Subcutaneous abdominal adipose tissue (tissue), 5 donors: ENCODE measurements around the gene LPP.

Experiments
- H3K27ac ChIP-seq: one replicate; pipeline ENCODE4 v1.7.0; 2013; ENCODE audit warnings: low read depth, mild to moderate bottlenecking, inconsistent platforms, low read length, moderate library complexity
- H3K27me3 ChIP-seq, 5 donors: one replicate each; pipeline ENCODE4 v1.7.0; 2013; ENCODE audit warnings: low read length in 5 of 5, inconsistent platforms in 1 of 5; ENCODE audit not compliant: control insufficient read depth in 5 of 5, insufficient read depth in 4 of 5
- H3K36me3 ChIP-seq, 5 donors: one replicate each; pipeline ENCODE4 v1.7.0; 2013; ENCODE audit warnings: low read length in 5 of 5; ENCODE audit not compliant: control insufficient read depth in 5 of 5, insufficient read depth in 5 of 5
- H3K4me1 ChIP-seq, 5 donors: one replicate each; pipeline ENCODE4 v1.7.0; 2013; ENCODE audit warnings: low read length in 5 of 5, mild to moderate bottlenecking in 3 of 5, moderate library complexity in 1 of 5; ENCODE audit not compliant: control insufficient read depth in 5 of 5, insufficient read depth in 5 of 5
- H3K4me3 ChIP-seq, 5 donors: one replicate each; pipeline ENCODE4 v1.7.0; 2013; ENCODE audit warnings: low read length in 5 of 5, low read depth in 1 of 5
- H3K9ac ChIP-seq, 5 donors: one replicate each; pipeline ENCODE4 v1.7.0; 2013; ENCODE audit warnings: low read length in 5 of 5, mild to moderate bottlenecking in 4 of 5, moderate library complexity in 3 of 5
- H3K9me3 ChIP-seq, 5 donors: one replicate each; pipeline ENCODE4 v1.7.0; 2013; ENCODE audit warnings: low read length in 5 of 5; ENCODE audit not compliant: control insufficient read depth in 5 of 5
- donor health status: healthy.
- donor health status: healthy.
- donor health status: healthy.
- donor health status: healthy.
- donor health status: healthy.

The LPP gene

DNA sequence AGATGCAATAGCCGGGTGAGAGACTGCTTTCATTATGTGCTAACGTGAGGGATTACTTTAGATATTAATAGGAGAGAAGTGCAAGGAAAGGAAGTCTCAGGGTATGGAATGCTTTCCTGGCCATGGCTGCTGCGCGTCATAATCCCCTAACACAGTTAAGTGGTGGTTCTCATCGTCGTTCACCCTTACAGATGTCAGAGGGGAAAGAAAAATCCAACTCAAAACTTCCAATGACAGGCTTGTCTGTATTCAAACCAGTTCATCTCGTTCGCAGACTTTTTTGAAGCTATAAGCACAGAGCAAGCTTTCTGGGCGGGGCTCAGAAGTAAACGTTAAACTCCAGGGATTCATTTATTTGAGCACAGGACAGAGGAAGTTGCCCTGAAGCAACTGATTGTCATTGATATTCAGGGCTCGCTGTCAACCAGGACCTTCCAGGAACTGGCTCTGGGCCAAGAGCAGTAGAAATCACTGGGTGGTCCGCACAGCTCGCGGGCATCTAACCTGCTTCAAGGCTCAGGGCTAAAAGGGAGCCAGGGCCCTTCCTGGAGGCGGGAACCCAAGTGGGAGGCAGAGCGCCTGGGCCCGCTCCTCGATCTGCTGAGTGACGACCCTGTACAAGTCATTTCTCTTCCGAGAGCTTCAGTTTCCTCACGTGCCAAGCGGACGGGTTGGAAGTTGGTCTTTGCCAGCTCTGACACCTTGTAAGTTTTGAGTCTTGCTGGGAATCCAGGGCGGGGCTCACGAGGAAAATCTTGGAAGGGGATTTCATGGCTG is 1.1 kb upstream of the LPP start:
- Histone ChIP-seq H3K4me1 (peaks cover 0 to 38% (median 31%) of the 10 kb centered on the region in 5 donors), H3K36me3 (no peaks in the 10 kb centered on the region), H3K9me3 (no peaks in the 10 kb centered on the region), H3K27me3 (no peaks in the 10 kb centered on the region), H3K27ac (peak overlapping the region; percentile 92), H3K9ac (peak overlapping the region; percentile 74 to 87 (median 83)), H3K4me3 (peak overlapping the region; percentile 79 to 90 (median 80))

- H3K9ac ChIP-seq: peak overlapping the region; percentile 74 to 87 (median 83)
- H3K27me3 ChIP-seq: no peaks in the 10 kb centered on the region
- H3K4me3 ChIP-seq: peak overlapping the region; percentile 79 to 90 (median 80)
- no peaks in the 10 kb centered on the region for H3K9me3 ChIP-seq
- H3K36me3 ChIP-seq: no peaks in the 10 kb centered on the region
- peaks cover 0 to 41% (median 34%) of the 10 kb centered on the region in 5 donors for H3K4me1 ChIP-seq
- peak overlapping the region; percentile 92 for H3K27ac ChIP-seq
Measured at GRCh38 chr3:188153437-188154013, 432 bp upstream of the LPP start.

- Histone ChIP-seq H3K27ac (peak overlapping the region; percentile 92), H3K9ac (peak overlapping the region; percentile 49 to 90 (median 86)), H3K4me1 (peaks cover 0 to 51% (median 39%) of the 10 kb centered on the region in 5 donors), H3K9me3 (no peaks in the 10 kb centered on the region), H3K27me3 (no peaks in the 10 kb centered on the region), H3K36me3 (no peaks in the 10 kb centered on the region), H3K4me3 (peak overlapping the region; percentile 72 to 88 (median 79))
Measured at GRCh38 chr3:188154809-188155574, 1.0 kb downstream of the LPP start.

DNA sequence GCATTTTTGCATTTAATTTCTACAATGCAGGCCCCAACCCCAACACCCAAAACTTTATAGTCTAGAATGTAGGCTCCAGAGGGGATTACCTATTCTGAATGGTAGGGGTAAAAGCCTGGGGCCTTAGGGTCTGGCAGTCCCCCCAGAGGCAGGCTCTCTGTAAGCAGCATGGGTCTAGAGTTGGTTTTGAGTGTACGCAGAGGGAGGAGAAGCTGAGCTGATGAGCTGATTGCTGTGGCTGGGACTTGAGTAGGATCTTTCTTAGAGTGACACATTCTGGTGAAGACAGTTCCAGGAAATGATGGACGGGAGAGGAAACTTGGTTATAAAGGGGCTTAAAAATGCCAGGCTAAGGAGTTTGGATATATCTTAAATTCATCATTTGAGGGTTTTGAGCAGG is 2.1 kb downstream of the LPP start:
- Histone ChIP-seq H3K27ac (peak overlapping the region; percentile 20), H3K4me3 (no peak overlapping the region), H3K4me1 (peaks cover 0 to 51% (median 39%) of the 10 kb centered on the region in 5 donors), H3K9ac (no peak overlapping the region), H3K27me3 (no peaks in the 10 kb centered on the region), H3K36me3 (no peaks in the 10 kb centered on the region), H3K9me3 (no peaks in the 10 kb centered on the region)

DNA sequence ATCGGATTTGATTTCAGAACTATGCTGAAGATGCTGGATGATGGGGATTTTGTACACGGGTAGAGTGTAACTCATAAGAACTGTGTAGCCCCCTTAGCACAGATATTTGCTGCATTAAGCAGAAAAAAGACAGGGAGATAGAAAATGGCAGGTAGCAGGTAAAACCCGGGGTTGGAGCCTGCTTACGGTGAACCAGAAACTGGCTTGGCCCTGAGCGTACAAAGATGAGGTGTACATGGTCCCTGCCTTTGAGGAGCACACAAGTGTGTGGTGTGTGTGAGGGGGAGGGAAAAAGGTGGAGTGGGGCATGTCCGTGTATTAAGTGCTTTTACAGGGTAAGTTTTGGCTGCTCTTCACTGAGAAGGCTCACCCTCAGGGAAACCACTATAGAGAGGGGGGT is 3.5 kb downstream of the LPP start:
- no peak overlapping the region for H3K27ac ChIP-seq
- H3K4me1 ChIP-seq: peaks cover 0 to 50% (median 38%) of the 10 kb centered on the region in 5 donors
- H3K4me3 ChIP-seq: no peak overlapping the region
- no peaks in the 10 kb centered on the region for H3K9me3 ChIP-seq
- H3K9ac ChIP-seq: no peak overlapping the region
- H3K36me3 ChIP-seq: peaks cover 0 to 6% (median 0%) of the 10 kb centered on the region in 5 donors
- no peaks in the 10 kb centered on the region for H3K27me3 ChIP-seq

GRCh38 chr3:188157971-188158370 is 4.0 kb downstream of the LPP start:
- H3K27me3 ChIP-seq: no peaks in the 10 kb centered on the region
- no peak overlapping the region for H3K4me3 ChIP-seq
- H3K4me1 ChIP-seq: peaks cover 0 to 47% (median 32%) of the 10 kb centered on the region in 5 donors

DNA sequence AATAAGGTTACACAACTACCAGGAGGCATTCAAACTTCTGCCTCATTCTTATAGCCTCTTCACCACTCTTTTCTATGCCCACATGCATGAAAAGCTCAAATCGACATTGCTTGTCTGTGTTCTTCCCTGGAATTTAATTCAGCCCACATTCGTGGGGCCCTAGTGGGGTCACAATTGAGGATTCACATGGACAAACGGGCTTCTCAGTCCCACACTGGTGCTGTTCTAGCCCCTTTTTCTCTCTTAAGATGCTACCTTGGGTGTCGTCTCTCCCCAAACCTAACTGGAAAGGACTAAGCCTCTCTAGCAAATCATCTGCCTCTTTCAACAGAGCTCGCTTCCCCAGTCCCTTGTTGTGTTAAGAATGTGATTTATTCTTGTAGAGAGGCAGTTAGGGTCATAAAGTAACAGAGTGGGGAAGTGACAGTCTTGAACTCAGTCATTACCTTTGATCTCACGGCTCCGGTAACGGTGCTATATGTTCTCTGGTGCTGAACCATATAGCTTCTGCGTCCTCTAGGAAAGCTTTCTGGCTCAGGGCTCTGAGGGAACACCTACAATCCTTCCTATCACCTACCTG is 4.9 kb downstream of the LPP start:
- Histone ChIP-seq H3K9me3 (no peaks in the 10 kb centered on the region), H3K27ac (peak overlapping the region; percentile 1), H3K27me3 (no peaks in the 10 kb centered on the region), H3K4me3 (no peak overlapping the region), H3K4me1 (peaks cover 0 to 47% (median 32%) of the 10 kb centered on the region in 5 donors), H3K36me3 (peaks cover 0 to 6% (median 0%) of the 10 kb centered on the region in 5 donors), H3K9ac (no peak overlapping the region)

More at GRCh38 chr3:188157971-188158370, 4.0 kb downstream of the LPP start:
- Histone ChIP-seq H3K9ac (no peak overlapping the region), H3K27ac (no peak overlapping the region), H3K9me3 (no peaks in the 10 kb centered on the region), H3K36me3 (peaks cover 0 to 6% (median 0%) of the 10 kb centered on the region in 5 donors)

GRCh38 chr3:188160751-188161150 is 6.8 kb downstream of the LPP start:
- Histone ChIP-seq H3K27me3 (no peaks in the 10 kb centered on the region), H3K27ac (no peak overlapping the region), H3K36me3 (peaks cover 0 to 6% (median 0%) of the 10 kb centered on the region in 5 donors), H3K9ac (no peak overlapping the region), H3K4me3 (no peak overlapping the region), H3K4me1 (peaks cover 0 to 47% (median 29%) of the 10 kb centered on the region in 5 donors), H3K9me3 (no peaks in the 10 kb centered on the region)

DNA sequence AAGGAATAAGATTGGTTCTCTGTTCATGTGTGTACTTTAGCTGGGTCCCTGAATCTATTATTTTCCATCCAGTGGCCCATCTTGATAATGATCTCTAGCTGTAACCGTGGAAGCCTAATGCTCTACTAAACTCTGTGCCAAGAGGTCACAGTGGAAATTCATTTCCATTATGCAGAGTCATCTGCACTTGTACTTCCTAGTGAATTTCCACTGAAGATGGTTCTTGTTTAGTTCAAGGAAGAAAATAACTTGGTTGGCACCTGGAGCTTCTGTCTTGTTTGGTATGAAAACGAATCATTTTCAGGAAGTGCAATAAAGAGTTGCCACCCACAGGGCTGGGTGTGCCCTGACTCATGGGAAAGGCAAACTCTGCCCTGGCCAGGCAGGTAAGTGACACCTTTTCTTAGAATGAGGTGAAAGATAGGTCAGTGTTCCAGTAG is 10.3 kb downstream of the LPP start:
- Histone ChIP-seq H3K27me3 (no peaks in the 10 kb centered on the region), H3K27ac (no peak overlapping the region), H3K36me3 (peaks cover 0 to 6% (median 0%) of the 10 kb centered on the region in 5 donors), H3K9me3 (no peaks in the 10 kb centered on the region), H3K9ac (peak overlapping the region in 1 of 5 donors; percentile 8), H3K4me1 (peaks cover 0 to 27% (median 13%) of the 10 kb centered on the region in 5 donors), H3K4me3 (no peak overlapping the region)
